ENCODE results near the gene CRIP1. TPM values are rescaled to one million over a fixed set of nuclear protein-coding genes. Genes with fewer than 3 reads are reported as not detected.

CRIP1 gene
- total and polyA plus RNA-seq, 7 experiments from 2014 or later = 94.4 to 787 (median 303) TPM

DNA sequence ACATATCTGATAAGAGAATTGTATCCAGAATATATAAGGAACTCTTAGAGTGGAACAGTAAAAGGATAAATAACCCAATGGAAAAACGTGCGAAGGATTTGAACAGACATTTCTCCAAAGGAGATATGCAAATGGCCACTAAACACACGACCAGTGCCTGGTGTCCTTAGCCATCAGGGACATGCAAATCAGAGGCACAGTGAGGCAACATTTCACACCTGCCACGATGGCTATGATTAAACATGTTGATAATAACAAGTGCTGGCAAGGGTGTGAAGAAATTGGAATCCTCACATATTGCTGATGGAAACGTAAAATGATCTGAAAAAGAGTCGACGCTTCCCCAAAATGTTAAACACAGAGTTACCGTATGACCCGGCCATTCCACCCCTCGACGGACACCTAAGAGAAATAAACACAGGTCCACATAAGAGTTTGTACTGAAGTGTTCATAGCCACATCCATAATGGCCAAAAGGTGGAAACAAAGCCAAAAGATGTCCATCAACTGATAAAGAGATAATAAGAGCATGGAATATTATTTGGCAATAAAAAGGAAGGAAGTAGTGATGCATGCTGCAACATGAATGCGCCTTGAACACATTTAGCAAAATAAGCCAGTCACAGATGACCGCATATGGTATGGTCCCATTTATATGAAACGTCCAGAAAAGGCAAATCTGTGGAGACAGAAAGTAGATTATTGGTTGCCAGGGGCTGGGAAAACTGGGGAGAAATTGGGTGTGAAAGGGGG is 33.4 kb downstream of the CRIP1 start:
- peaks cover 0 to 5% (median 0%) of the 10 kb centered on the region in 5 donors for H3K36me3 Mint-ChIP-seq
- H3K4me1 Mint-ChIP-seq = no peaks in the 10 kb centered on the region
- ChIA-PET CTCF (no interaction called here), POLR2A (no interaction called here)
- H3K9me3 ChIP-seq (ENCODE audit: control insufficient read depth in 2 of 3, low read length in 3 of 3) = no peaks in the 10 kb centered on the region
- peaks cover 15 to 54% (median 36%) of the 10 kb centered on the region in 5 donors for H3K27me3 Mint-ChIP-seq
- DNase-seq (no peak), ATAC-seq (no peak)
- H3K27ac ChIP-seq (ENCODE audit: low read depth, low read length) = no peak overlapping the region
- no peaks in the 10 kb centered on the region for H3K4me1 ChIP-seq (ENCODE audit: control insufficient read depth in 2 of 2, insufficient read depth in 2 of 2, low read length in 2 of 2)
- intact Hi-C loops (cut with micrococcal nuclease) = no loop called here
- H3K9me3 Mint-ChIP-seq = peaks cover 0 to 14% (median 1%) of the 10 kb centered on the region in 11 donors
- H3K4me3 ChIP-seq (ENCODE audit: low read length) = no peak overlapping the region
- no peaks in the 10 kb centered on the region for H3K36me3 ChIP-seq (ENCODE audit: control insufficient read depth in 2 of 3, insufficient read depth in 3 of 3, low read length in 3 of 3)
- no peaks in the 10 kb centered on the region for H3K27me3 ChIP-seq (ENCODE audit: control insufficient read depth in 2 of 2, insufficient read depth in 2 of 2, low read length in 2 of 2)
- H3K4me3 Mint-ChIP-seq = no peak overlapping the region
- H3K27ac Mint-ChIP-seq = no peak overlapping the region

DNA sequence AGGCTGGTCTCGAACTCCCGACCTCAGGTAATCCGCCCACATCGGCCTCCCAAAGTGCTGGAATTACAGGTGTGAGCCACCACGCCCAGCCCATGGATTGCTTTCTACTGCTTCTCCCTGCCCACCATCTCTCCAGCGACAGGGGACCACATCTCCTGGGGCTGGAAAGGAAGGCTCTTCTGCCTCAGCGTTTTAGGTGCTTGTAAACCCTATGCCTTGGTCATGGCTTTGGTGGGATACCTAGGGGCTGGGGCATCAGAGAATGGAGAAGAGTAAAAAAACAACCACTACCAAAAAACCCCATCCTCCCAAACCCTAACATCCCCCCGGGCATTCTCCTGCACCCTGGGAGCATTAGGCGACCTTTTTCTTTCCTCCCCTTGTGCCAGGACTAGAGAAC is 38.6 kb downstream of the CRIP1 start:
- Histone ChIP-seq H3K4me1 (ENCODE audit: control insufficient read depth in 2 of 2, insufficient read depth in 2 of 2, low read length in 2 of 2) (peaks cover 9 to 14% of the 10 kb centered on the region in 2 donors), H3K27ac (ENCODE audit: low read depth, low read length) (no peak overlapping the region), H3K27me3 (ENCODE audit: control insufficient read depth in 2 of 2, insufficient read depth in 2 of 2, low read length in 2 of 2) (peaks cover 0 to 4% of the 10 kb centered on the region in 2 donors), H3K9me3 (ENCODE audit: control insufficient read depth in 2 of 3, low read length in 3 of 3) (no peaks in the 10 kb centered on the region), H3K4me3 (ENCODE audit: low read length) (no peak overlapping the region), H3K36me3 (ENCODE audit: control insufficient read depth in 2 of 3, insufficient read depth in 3 of 3, low read length in 3 of 3) (no peaks in the 10 kb centered on the region)
- ChIA-PET CTCF (no interaction called here), POLR2A (no interaction called here)
- Mint-ChIP-seq H3K4me1 (peaks cover 0 to 18% (median 11%) of the 10 kb centered on the region in 7 donors), H3K4me3 (peak overlapping the region in 9 of 10 donors; percentile 50 to 79 (median 66)), H3K27me3 (peaks cover 0 to 44% (median 2%) of the 10 kb centered on the region in 5 donors), H3K9me3 (peaks cover 0 to 14% (median 1%) of the 10 kb centered on the region in 11 donors), H3K36me3 (no peaks in the 10 kb centered on the region), H3K27ac (peak overlapping the region in 1 of 9 donors; percentile 69)
- ATAC-seq (no peak), DNase-seq (no peak)
- intact Hi-C loops (cut with micrococcal nuclease) = loop anchor here (5.0 kb wide), 2 partner anchors 223 to 433 kb away; partner anchors contain the start of gene BRF1 (in 1 of the 2)

- H3K36me3 Mint-ChIP-seq = no peaks in the 10 kb centered on the region
- DNase-seq = peak in 5 of 9 donors; percentile 15 to 66 (median 27)
- Histone ChIP-seq H3K27me3 (ENCODE audit: control insufficient read depth in 2 of 2, insufficient read depth in 2 of 2, low read length in 2 of 2) (peaks cover 0 to 4% of the 10 kb centered on the region in 2 donors), H3K4me1 (ENCODE audit: control insufficient read depth in 2 of 2, insufficient read depth in 2 of 2, low read length in 2 of 2) (peaks cover 9 to 14% of the 10 kb centered on the region in 2 donors), H3K36me3 (ENCODE audit: control insufficient read depth in 2 of 3, insufficient read depth in 3 of 3, low read length in 3 of 3) (no peaks in the 10 kb centered on the region), H3K9me3 (ENCODE audit: control insufficient read depth in 2 of 3, low read length in 3 of 3) (no peaks in the 10 kb centered on the region), H3K4me3 (ENCODE audit: low read length) (no peak within 1 kb of the TSS), H3K27ac (ENCODE audit: low read depth, low read length) (peak within 1 kb of the TSS; percentile 14)
- H3K27me3 Mint-ChIP-seq = peaks cover 0 to 44% (median 0%) of the 10 kb centered on the region in 5 donors
- peak; percentile 37 for ATAC-seq
- CTCF ChIA-PET = interaction anchor here (1.1 kb wide), 1 partner anchor 156 kb away, joined by 3 read pairs; no protein-coding TSS in a partner anchor
- POLR2A ChIA-PET = no interaction called here
- H3K9me3 Mint-ChIP-seq = peaks cover 0 to 14% (median 1%) of the 10 kb centered on the region in 11 donors
- peak within 1 kb of the TSS in 4 of 9 donors; percentile 31 to 76 (median 66) for H3K27ac Mint-ChIP-seq
- peaks cover 0 to 24% (median 14%) of the 10 kb centered on the region in 7 donors for H3K4me1 Mint-ChIP-seq
- peak within 1 kb of the TSS; percentile 60 to 89 (median 73) for H3K4me3 Mint-ChIP-seq
- intact Hi-C loops (cut with micrococcal nuclease) = loop anchor here (2.0 to 5.0 kb wide), 3 partner anchors 35 to 434 kb away; partner anchors contain the start of genes BRF1 (in 1 of the 2) and TEDC1 (in 1 of the 2)
Observed at GRCh38 chr14:105525861-105526775, 39.4 kb downstream of the CRIP1 start, which contains the start of gene TMEM121. Gene TMEM121, plus strand, starts transcription at chr14:105526583. Its CDS starts 2,252 bp downstream, at chr14:105528835.

GRCh38 chr14:105526776-105527380 is 40.2 kb downstream of the CRIP1 start:
- intact Hi-C loops (cut with micrococcal nuclease) = loop anchor here (2.0 to 5.0 kb wide), 3 partner anchors 36 to 435 kb away; partner anchors contain the start of genes BRF1 (in 1 of the 2) and TEDC1 (in 1 of the 2)
- H3K36me3 Mint-ChIP-seq = no peaks in the 10 kb centered on the region
- peaks cover 0 to 24% (median 14%) of the 10 kb centered on the region in 7 donors for H3K4me1 Mint-ChIP-seq
- peak overlapping the region; percentile 14 for H3K27ac ChIP-seq (ENCODE audit: low read depth, low read length)
- peaks cover 0 to 4% of the 10 kb centered on the region in 2 donors for H3K27me3 ChIP-seq (ENCODE audit: control insufficient read depth in 2 of 2, insufficient read depth in 2 of 2, low read length in 2 of 2)
- H3K9me3 ChIP-seq (ENCODE audit: control insufficient read depth in 2 of 3, low read length in 3 of 3) = no peaks in the 10 kb centered on the region
- ChIA-PET CTCF (interaction anchor here (1.0 to 1.1 kb wide), 2 partner anchors 155 to 157 kb away, joined by 3 read pairs; no protein-coding TSS in a partner anchor), POLR2A (no interaction called here)
- peaks cover 9 to 14% of the 10 kb centered on the region in 2 donors for H3K4me1 ChIP-seq (ENCODE audit: control insufficient read depth in 2 of 2, insufficient read depth in 2 of 2, low read length in 2 of 2)
- no peak for ATAC-seq
- H3K27ac Mint-ChIP-seq = peak overlapping the region in 3 of 9 donors; percentile 31 to 76 (median 62)
- peaks cover 0 to 14% (median 1%) of the 10 kb centered on the region in 11 donors for H3K9me3 Mint-ChIP-seq
- H3K36me3 ChIP-seq (ENCODE audit: control insufficient read depth in 2 of 3, insufficient read depth in 3 of 3, low read length in 3 of 3) = no peaks in the 10 kb centered on the region
- DNase-seq = peak in 2 of 9 donors; percentile 14 to 18
- no peak overlapping the region for H3K4me3 ChIP-seq (ENCODE audit: low read length)
- peaks cover 0 to 44% (median 0%) of the 10 kb centered on the region in 5 donors for H3K27me3 Mint-ChIP-seq
- peak overlapping the region; percentile 34 to 89 (median 72) for H3K4me3 Mint-ChIP-seq

DNA sequence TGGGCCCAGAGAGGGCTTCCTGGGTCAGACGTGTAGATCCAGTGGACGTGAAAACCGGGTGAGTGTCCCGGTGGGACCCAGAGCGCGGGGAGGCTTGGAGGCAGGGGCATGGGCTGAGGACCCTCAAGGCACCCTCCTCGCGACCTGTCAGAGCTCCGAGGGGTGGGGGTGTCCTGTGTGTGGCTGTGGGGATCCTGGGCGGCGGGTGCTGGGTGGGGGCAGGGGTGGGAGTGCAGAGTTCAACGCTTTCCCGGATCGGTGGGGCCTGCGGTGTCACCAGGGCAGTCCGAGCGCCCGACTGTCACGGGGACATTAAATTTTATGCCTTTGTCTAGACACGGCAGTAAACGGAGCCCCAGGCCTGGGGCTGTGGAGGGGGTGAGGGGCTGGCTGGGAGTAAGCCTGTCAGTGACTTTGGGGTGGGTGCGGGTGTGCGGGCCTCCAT is 40.7 kb downstream of the CRIP1 start:
- ChIA-PET CTCF (interaction anchor here (1.0 to 1.1 kb wide), 2 partner anchors 155 to 157 kb away, joined by 3 read pairs; no protein-coding TSS in a partner anchor), POLR2A (no interaction called here)
- H3K9me3 Mint-ChIP-seq = peaks cover 0 to 14% (median 1%) of the 10 kb centered on the region in 11 donors
- H3K4me3 Mint-ChIP-seq = peak overlapping the region; percentile 42 to 89 (median 72)
- H3K4me3 ChIP-seq (ENCODE audit: low read length) = no peak overlapping the region
- H3K9me3 ChIP-seq (ENCODE audit: control insufficient read depth in 2 of 3, low read length in 3 of 3) = no peaks in the 10 kb centered on the region
- intact Hi-C loops (cut with micrococcal nuclease) = loop anchor here (2.0 to 5.0 kb wide), 3 partner anchors 37 to 435 kb away; partner anchors contain the start of genes BRF1 (in 1 of the 2) and TEDC1 (in 1 of the 2)
- H3K27ac ChIP-seq (ENCODE audit: low read depth, low read length) = no peak overlapping the region
- peaks cover 0 to 4% of the 10 kb centered on the region in 2 donors for H3K27me3 ChIP-seq (ENCODE audit: control insufficient read depth in 2 of 2, insufficient read depth in 2 of 2, low read length in 2 of 2)
- DNase-seq = peak in 1 of 9 donors; percentile 10
- no peak for ATAC-seq
- peaks cover 0 to 44% (median 0%) of the 10 kb centered on the region in 5 donors for H3K27me3 Mint-ChIP-seq
- H3K4me1 Mint-ChIP-seq = peaks cover 0 to 24% (median 14%) of the 10 kb centered on the region in 7 donors
- H3K36me3 Mint-ChIP-seq = no peaks in the 10 kb centered on the region
- peaks cover 9 to 14% of the 10 kb centered on the region in 2 donors for H3K4me1 ChIP-seq (ENCODE audit: control insufficient read depth in 2 of 2, insufficient read depth in 2 of 2, low read length in 2 of 2)
- no peaks in the 10 kb centered on the region for H3K36me3 ChIP-seq (ENCODE audit: control insufficient read depth in 2 of 3, insufficient read depth in 3 of 3, low read length in 3 of 3)
- peak overlapping the region in 4 of 9 donors; percentile 31 to 76 (median 47) for H3K27ac Mint-ChIP-seq

All from naive thymus-derived CD4-positive, alpha-beta T cell (primary cell).